HepG2 (cell line): Measurements from ENCODE around the gene THADA. TPM values are rescaled to one million over a fixed set of nuclear protein-coding genes. Genes with fewer than 3 reads are reported as not detected.
A peak's percentile ranks its signal among the peaks of the same experiment; 100 is the strongest.

Experiments
- ATAC-seq: fragments of 200-7000 bp; cut with Tn5 transposase; 3 replicates; pipeline ENCODE4 v1.9.1; 2020; ENCODE audit warnings: mild to moderate bottlenecking, moderate library complexity
- BruUV-seq: library from RNA; stranded (reverse); fragments of 400-500 nt; replicated peaks from 2 replicates; lab custom pipeline; 2021; lab: Mats Ljungman, UMichigan
- CTCF ChIA-PET: fragments of 300-600 bp; formaldehyde crosslinking; extraction: SDS; loops from one replicate; lab custom pipeline; 2021; ENCODE audit warnings: low total read pairs, inconsistent platforms, low intra/inter-chr PET ratio; lab: Yijun Ruan, JAX
- POLR2A ChIA-PET: fragments of 350-600 bp; sonication (Branson Sonifier 250); formaldehyde crosslinking; loops from one replicate; lab custom pipeline; 2020; ENCODE audit warnings: antibody characterized with exemption, inconsistent platforms; lab: Yijun Ruan, JAX
- DNase-seq: peaks from one replicate; pipeline ENCODE4 v3.0.0-alpha.2; 2015; ENCODE audit warnings: low spot score
- FAIRE-seq: peaks from 3 replicates; lab custom pipeline; 2011; peaks lifted over from hg19 to GRCh38; lab: Jason Lieb, UNC
- H2AFZ ChIP-seq: one replicate; pipeline ENCODE4 v1.6.1; 2011; ENCODE audit warnings: low read length, inconsistent platforms
- H3K27ac ChIP-seq: fragments of 300-600 bp; 3 replicates; pipeline ENCODE4 v1.8.0; 2011; ENCODE audit warnings: mixed run types, mild to moderate bottlenecking, mixed read lengths, low read length, inconsistent platforms; ENCODE audit not compliant: insufficient read depth; ENCODE audit errors: extremely low read length
- H3K27me3 ChIP-seq, 2 experiments: fragments of 200-600 bp in 1 of 2; 2 replicates in 1 of 2; 3 replicates in 1 of 2; pipeline versions ENCODE4 v1.6.0 to v1.8.0; 2011; ENCODE audit warnings: low read length in 2 of 2, mild to moderate bottlenecking in 2 of 2, moderate library complexity in 2 of 2, inconsistent platforms in 1 of 2; ENCODE audit not compliant: insufficient read depth in 2 of 2, control insufficient read depth in 1 of 2
- H3K36me3 ChIP-seq, 2 experiments: fragments of 200-600 bp in 1 of 2; replicated peaks in 1 of 2; 2 replicates in 1 of 2; 3 replicates in 1 of 2; pipeline versions ENCODE4 v1.5.1 to v1.8.0; 2011; ENCODE audit warnings: low read length in 2 of 2, inconsistent platforms in 1 of 2; ENCODE audit not compliant: insufficient read depth in 2 of 2, control insufficient read depth in 1 of 2
- H3K4me1 ChIP-seq: 2 replicates; pipeline ENCODE4 v1.5.1; 2012; ENCODE audit warnings: low read length, inconsistent platforms; ENCODE audit not compliant: insufficient read depth
- H3K4me2 ChIP-seq: 2 replicates; pipeline ENCODE4 v1.6.0; 2011; ENCODE audit warnings: low read depth, low read length, inconsistent platforms
- H3K4me3 ChIP-seq, 3 experiments: fragments of 200-600 bp in 1 of 3; sonication (generic), shearing (Covaris generic) in 1 of 3; replicated peaks in 1 of 3; 2 replicates each; pipeline ENCODE4 v1.5.1; 2011 to 2016; ENCODE audit warnings: low read length in 3 of 3, inconsistent platforms in 2 of 3, low read depth in 2 of 3, mild to moderate bottlenecking in 2 of 3, control low read depth in 1 of 3, mixed read lengths in 1 of 3; ENCODE audit not compliant: insufficient read depth in 1 of 3
- H3K79me2 ChIP-seq: one replicate; pipeline ENCODE4 v1.6.1; 2011; ENCODE audit warnings: low read length, inconsistent platforms; ENCODE audit not compliant: insufficient read depth
- H3K9ac ChIP-seq: 2 replicates; pipeline ENCODE4 v1.6.0; 2011; ENCODE audit warnings: mild to moderate bottlenecking, low read depth, low read length, inconsistent platforms; ENCODE audit not compliant: insufficient read depth
- H3K9me3 ChIP-seq: 2 replicates; pipeline ENCODE4 v1.5.1; 2012; ENCODE audit warnings: mild to moderate bottlenecking, low read length
- H4K20me1 ChIP-seq: 2 replicates; pipeline ENCODE4 v1.6.0; 2011; ENCODE audit warnings: inconsistent platforms, mild to moderate bottlenecking, low read length, moderate library complexity; ENCODE audit not compliant: insufficient read depth
- ELF3 ChIP-seq: IDR thresholded peaks from 2 replicates; pipeline ENCODE4 v1.6.1; 2016; ENCODE audit warnings: missing genetic modification reagents, missing compliant biosample characterization
- ZNF629 ChIP-seq: sonication (generic); formaldehyde crosslinking; conservative IDR thresholded peaks from 2 replicates; pipeline ENCODE4 v1.5.0; 2020; ENCODE audit warnings: missing genetic modification reagents
- ZNF709 ChIP-seq: sonication (generic); formaldehyde crosslinking; IDR thresholded peaks from 2 replicates; pipeline ENCODE4 v1.5.0; 2020; ENCODE audit warnings: mild to moderate bottlenecking, missing genetic modification reagents
- WGBS: methylation state at CpG from one replicate; pipeline ENCODE4 v1.1.6; 2017; ENCODE audit warnings: low lambda C conversion rate; 5-methylcytosine and 5-hydroxymethylcytosine counted together
- in situ Hi-C: cut with HindIII; loops from 2 replicates; pipeline ENCODE4 v1.10.0; 2017; ENCODE audit warnings: low pct_unique_long_range_greater_than_20kb; ENCODE audit not compliant: extremely low pct_ligation_motif_present
- intact Hi-C: fragments of 100-400 bp; cut with micrococcal nuclease; formaldehyde crosslinking; loops from one replicate; pipeline ENCODE4 v1.10.0; 2022; ENCODE audit not compliant: unreplicated experiment
- polyA plus RNA-seq, 8 experiments: library from polyadenylated mRNA; depleted of rRNA in 3 of 8; stranded (reverse) in 7 of 8; unstranded in 1 of 8; fragments of >200 nt; fragmentation: Illumina TruSeq in 4 of 8; extraction: Trizol in 4 of 8; gene quantifications; 2 replicates each; pipeline versions ENCODE4 v1.2.1 to v1.2.3, GENCODE V29; 2011 to 2016; ENCODE audit warnings: low read depth in 4 of 8, missing spikeins in 1 of 8, mixed read lengths in 1 of 8; ENCODE audit not compliant: insufficient read depth in 1 of 8
- total RNA-seq, 5 experiments: library from RNA; depleted of rRNA; stranded (reverse); fragments of >200 nt; fragmentation: Illumina TruSeq; extraction: Trizol; gene quantifications; 2 replicates each; pipeline ENCODE4 v1.2.3, GENCODE V29; 2016; ENCODE audit warnings: low read depth in 1 of 5

The THADA gene
- total and polyA plus RNA-seq, 2 of the 13 experiments (the other 11 are each of a cell fraction or from before 2014, with no cell fraction given) = 12.7 to 21.7 TPM

- DNase-seq (no peak), ATAC-seq (no peak), FAIRE-seq (no peak)
- Histone ChIP-seq H3K4me3 (no peak overlapping the region), H3K27ac (no peak overlapping the region), H4K20me1 (no peaks in the 10 kb centered on the region), H2AFZ (no peak overlapping the region), H3K27me3 (no peaks in the 10 kb centered on the region; a peak in 1 of 5 replicates), H3K4me2 (no peak overlapping the region), H3K36me3 (no peaks in the 10 kb centered on the region), H3K79me2 (peaks cover 10% of the 10 kb centered on the region), H3K9me3 (no peaks in the 10 kb centered on the region), H3K9ac (no peak overlapping the region), H3K4me1 (peaks cover 60% of the 10 kb centered on the region)
- in situ Hi-C loops (no loop called here), intact Hi-C loops (no loop called here)
- no TSS peak for BruUV-seq
- TF ChIP-seq ELF3 (CRISPR knock-in tag) = no peak
- WGBS = 95% methylated on average over 8 of the region's 8 CpGs
- ChIA-PET CTCF (no interaction called here), POLR2A (interaction anchor here (1.9 to 13.7 kb wide), 3 partner anchors 10 to 38 kb away, joined by 9 to 324 read pairs (median 79); partner anchors contain the start of gene ZFP36L2)
These were observed 379.2 kb downstream of the THADA start for GRCh38 chr2:43216629-43217028.

- Histone ChIP-seq H3K36me3 (no peaks in the 10 kb centered on the region), H3K4me3 (no peak overlapping the region), H3K27ac (no peak overlapping the region), H3K4me2 (no peak overlapping the region), H3K4me1 (peaks cover 60% of the 10 kb centered on the region), H3K27me3 (no peaks in the 10 kb centered on the region; a peak in 1 of 5 replicates), H4K20me1 (no peaks in the 10 kb centered on the region), H2AFZ (no peak overlapping the region), H3K9me3 (no peaks in the 10 kb centered on the region), H3K79me2 (peaks cover 2% of the 10 kb centered on the region), H3K9ac (no peak overlapping the region)
- no peak for ATAC-seq
- no TSS peak for BruUV-seq
- no peak for DNase-seq
- FAIRE-seq = no peak
- in situ Hi-C loops (no loop called here), intact Hi-C loops (no loop called here)
- 89% methylated on average over 6 of the region's 6 CpGs for WGBS
- POLR2A ChIA-PET = interaction anchor here (0.9 to 1.9 kb wide), 3 partner anchors 11 to 53 kb away, joined by 4 to 9 read pairs (median 4); partner anchors contain the start of gene ZFP36L2
- peak; percentile 63 for TF ChIP-seq ZNF629 (CRISPR knock-in tag)
- TF ChIP-seq ZNF709 (CRISPR knock-in tag) = no peak
- CTCF ChIA-PET = no interaction called here
These were observed 380.1 kb downstream of the THADA start for GRCh38 chr2:43215673-43216255.
